NCI-H748 (cell line): Measurements from ENCODE around the gene VWA5B1.
"Not testable (repeated sequence)": the region's sequence is repeated elsewhere in the genome, so short reads cannot be mapped to it uniquely, and the experiment has no call there.

Source experiments
- DNase-seq: peaks from one replicate; lab custom pipeline; 2025; ENCODE audit not compliant: unreplicated experiment; lab: John Stamatoyannopoulos, UW

VWA5B1 gene

GRCh38 chr1:20290624-20291597 lies at the start of gene VWA5B1:
Gene VWA5B1 (plus strand): TSS chr1:20290875. CDS start chr1:20310602, 19,727 bp downstream.
- DNase-seq, result peak; percentile 89

GRCh38 chr1:20242890-20243479 lies 47.7 kb upstream of the VWA5B1 start:
- no peak for DNase-seq

GRCh38 chr1:20248971-20249612 lies 41.6 kb upstream of the VWA5B1 start:
- DNase-seq, result no peak

- DNase-seq, result peak; percentile 84
Measured at GRCh38 chr1:20250340-20250989, 40.2 kb upstream of the VWA5B1 start.

GRCh38 chr1:20252587-20252986 lies 38.1 kb upstream of the VWA5B1 start:
- no peak for DNase-seq

GRCh38 chr1:20255666-20256065 lies 35.0 kb upstream of the VWA5B1 start:
- peak; percentile 35 for DNase-seq

GRCh38 chr1:20259646-20260045 lies 31.0 kb upstream of the VWA5B1 start:
- DNase-seq, result no peak

GRCh38 chr1:20261095-20261494 lies 29.6 kb upstream of the VWA5B1 start:
- DNase-seq, result no peak

GRCh38 chr1:20262810-20263534 lies 27.7 kb upstream of the VWA5B1 start:
- no peak for DNase-seq

- DNase-seq, result no peak
Measured at GRCh38 chr1:20265250-20265649, 25.4 kb upstream of the VWA5B1 start.

- no peak for DNase-seq
Measured at GRCh38 chr1:20266141-20266540, 24.5 kb upstream of the VWA5B1 start.

- no peak for DNase-seq
Measured at GRCh38 chr1:20266642-20267041, 24.0 kb upstream of the VWA5B1 start.

GRCh38 chr1:20271498-20272400 lies 18.9 kb upstream of the VWA5B1 start:
- DNase-seq, result peak; percentile 21

GRCh38 chr1:20273716-20274115 lies 17.0 kb upstream of the VWA5B1 start:
- not testable (repeated sequence) for DNase-seq

- DNase-seq, result no peak
Measured at GRCh38 chr1:20275319-20275925, 15.3 kb upstream of the VWA5B1 start.

GRCh38 chr1:20276485-20277159 lies 14.1 kb upstream of the VWA5B1 start:
- DNase-seq, result no peak

- peak; percentile 28 for DNase-seq
Measured at GRCh38 chr1:20278692-20279130, 12.0 kb upstream of the VWA5B1 start.

GRCh38 chr1:20279509-20279908 lies 11.2 kb upstream of the VWA5B1 start:
- DNase-seq, result no peak
